C4-2B (cell line): ENCODE results near the gene GLCE.
A peak's percentile ranks its signal among the peaks of the same experiment; 100 is the strongest.

Experiments
- H3K27ac ChIP-seq: fragments of 450-650 bp; 2 replicates; pipeline ENCODE4 v1.5.1; 2017
- ZFX ChIP-seq: fragments of 450-650 bp; IDR thresholded peaks from 2 replicates; pipeline ENCODE4 v1.6.1; 2017
- TF ChIP-seq, protein P1 (sequence below): fragments of 450-650 bp; conservative IDR thresholded peaks from 2 replicates; pipeline ENCODE4 v1.5.1; 2017; ENCODE audit warnings: mild to moderate bottlenecking

The GLCE gene

DNA sequence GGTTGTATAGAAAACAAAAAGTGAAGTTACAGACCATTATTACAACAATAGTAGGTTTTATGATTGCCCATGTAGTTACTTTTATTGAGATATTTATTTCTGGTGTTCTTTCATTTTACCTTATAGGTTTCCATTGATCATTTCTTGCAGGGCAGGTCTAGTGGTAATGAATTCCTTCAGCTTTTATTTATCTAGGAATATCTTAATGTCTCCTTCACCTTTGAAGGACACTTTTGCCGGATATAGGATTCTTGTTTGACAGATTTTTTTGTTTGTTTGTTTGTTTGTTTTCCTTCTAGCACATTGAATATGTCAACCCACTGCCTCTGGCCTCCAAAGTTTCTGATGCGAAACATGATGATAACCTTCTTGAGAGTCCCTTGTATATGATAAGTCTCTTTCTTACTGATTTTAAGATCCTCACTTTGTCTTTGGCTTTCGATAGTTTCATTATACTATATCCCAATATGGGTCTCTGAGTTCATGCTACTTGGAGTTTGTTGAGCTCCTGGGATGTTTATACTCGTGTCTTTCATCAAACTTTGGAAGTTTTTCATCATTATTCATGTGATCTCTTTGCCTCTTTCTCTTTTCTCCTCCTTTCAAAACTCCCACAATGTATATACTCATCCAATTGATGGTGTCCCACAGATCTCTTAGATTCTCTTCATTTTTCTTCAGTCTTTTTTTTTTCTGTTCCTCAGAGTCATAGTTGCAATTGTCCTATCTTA is 62.8 kb downstream of the GLCE start:
- TF ChIP-seq ZFX, result no peak
- TF ChIP-seq, protein P1, sequence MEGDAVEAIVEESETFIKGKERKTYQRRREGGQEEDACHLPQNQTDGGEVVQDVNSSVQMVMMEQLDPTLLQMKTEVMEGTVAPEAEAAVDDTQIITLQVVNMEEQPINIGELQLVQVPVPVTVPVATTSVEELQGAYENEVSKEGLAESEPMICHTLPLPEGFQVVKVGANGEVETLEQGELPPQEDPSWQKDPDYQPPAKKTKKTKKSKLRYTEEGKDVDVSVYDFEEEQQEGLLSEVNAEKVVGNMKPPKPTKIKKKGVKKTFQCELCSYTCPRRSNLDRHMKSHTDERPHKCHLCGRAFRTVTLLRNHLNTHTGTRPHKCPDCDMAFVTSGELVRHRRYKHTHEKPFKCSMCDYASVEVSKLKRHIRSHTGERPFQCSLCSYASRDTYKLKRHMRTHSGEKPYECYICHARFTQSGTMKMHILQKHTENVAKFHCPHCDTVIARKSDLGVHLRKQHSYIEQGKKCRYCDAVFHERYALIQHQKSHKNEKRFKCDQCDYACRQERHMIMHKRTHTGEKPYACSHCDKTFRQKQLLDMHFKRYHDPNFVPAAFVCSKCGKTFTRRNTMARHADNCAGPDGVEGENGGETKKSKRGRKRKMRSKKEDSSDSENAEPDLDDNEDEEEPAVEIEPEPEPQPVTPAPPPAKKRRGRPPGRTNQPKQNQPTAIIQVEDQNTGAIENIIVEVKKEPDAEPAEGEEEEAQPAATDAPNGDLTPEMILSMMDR, result no peak
- H3K27ac ChIP-seq, result no peak overlapping the region

DNA sequence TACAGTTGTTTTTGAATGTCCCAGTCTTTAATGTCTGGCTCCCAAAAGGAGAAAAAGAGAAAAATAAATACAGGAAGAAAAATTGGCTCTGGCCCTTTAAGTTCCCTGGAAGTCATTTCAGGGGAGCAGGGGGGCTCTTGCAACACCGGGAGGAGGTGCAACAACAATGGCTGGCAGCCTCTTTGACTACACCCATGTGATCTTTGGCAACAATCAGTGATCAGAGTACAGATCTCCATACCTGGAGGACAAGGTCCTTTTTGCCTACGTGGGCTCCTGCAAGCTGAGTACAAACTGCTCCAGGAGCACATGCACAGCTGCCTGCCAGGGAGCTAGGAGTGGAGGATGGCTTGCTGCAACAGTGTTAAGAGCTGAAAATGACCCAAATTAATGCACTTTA is 63.9 kb downstream of the GLCE start:
- no peak overlapping the region for H3K27ac ChIP-seq
- TF ChIP-seq, protein P1, result no peak
- no peak for TF ChIP-seq ZFX

DNA sequence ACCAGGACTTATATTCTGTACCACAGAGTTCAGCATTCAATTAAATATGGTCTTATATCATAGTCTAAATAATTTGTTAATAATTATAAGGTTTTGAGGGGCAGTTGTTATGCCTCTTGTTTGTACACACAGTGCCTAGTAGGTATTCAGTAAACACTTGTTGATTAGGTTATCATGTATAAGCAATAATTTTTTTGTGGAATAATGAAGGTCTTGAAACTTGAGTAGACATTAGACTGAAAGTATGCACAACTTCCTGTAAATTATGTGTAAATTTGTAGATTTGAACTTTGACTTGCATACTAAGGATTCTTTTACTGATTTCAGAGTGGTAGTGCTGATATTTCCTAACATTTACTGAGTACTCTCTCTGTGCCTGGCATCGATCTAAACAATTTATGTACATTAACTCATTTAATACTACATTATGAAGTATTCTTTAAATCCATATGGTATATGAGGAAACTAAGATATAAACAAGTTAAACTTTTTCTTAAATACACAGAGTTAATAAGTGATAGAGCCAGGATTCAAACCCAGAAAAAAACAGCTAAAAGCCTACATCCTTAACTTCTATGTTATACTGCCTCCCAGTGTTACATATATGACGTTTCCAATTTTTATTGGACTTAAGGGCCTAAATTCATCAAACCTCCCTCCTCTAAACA is 65.1 kb downstream of the GLCE start:
- no peak overlapping the region for H3K27ac ChIP-seq

DNA sequence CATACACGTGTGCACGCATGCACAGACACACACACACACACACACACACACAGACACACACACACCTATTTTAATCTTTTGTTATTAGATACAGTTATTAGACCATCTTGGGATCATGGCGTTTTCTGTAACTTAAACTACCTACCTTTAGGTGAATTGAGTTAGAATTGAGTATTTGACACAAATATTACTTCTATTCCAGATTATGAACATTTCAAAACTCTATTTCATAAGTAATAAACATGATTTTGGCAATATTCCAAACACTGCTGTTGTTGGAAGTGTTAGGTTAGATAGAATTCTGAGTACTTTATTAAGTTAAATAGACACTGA is 65.6 kb downstream of the GLCE start:
- TF ChIP-seq, protein P1, result peak; percentile 32
- TF ChIP-seq ZFX, result no peak

More for the DNA sequence above, 65.1 kb downstream of the GLCE start:
- TF ChIP-seq ZFX, result no peak
- TF ChIP-seq, protein P1, result peak; percentile 44

DNA sequence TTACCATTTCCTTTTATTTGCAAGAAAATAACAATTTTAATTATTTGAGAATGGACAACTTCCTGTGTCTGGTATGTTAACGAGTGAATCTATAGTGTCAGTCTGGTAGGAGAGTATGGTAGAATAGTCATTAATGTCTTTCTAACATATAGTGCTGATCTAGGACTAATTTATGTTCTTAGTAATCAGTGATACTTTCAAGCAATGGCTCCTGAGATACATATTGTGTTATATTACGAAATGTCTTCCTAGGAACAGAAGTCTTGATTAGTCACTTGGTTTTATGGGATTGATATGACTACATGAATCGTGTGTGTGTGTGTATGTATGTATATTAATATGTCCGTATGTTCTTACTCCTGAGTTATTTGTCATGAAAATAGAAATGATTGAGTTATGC is 71.7 kb downstream of the GLCE start:
- no peak overlapping the region for H3K27ac ChIP-seq
- TF ChIP-seq, protein P1, result no peak
- no peak for TF ChIP-seq ZFX

More for the DNA sequence above, 65.6 kb downstream of the GLCE start:
- H3K27ac ChIP-seq, result no peak overlapping the region

DNA sequence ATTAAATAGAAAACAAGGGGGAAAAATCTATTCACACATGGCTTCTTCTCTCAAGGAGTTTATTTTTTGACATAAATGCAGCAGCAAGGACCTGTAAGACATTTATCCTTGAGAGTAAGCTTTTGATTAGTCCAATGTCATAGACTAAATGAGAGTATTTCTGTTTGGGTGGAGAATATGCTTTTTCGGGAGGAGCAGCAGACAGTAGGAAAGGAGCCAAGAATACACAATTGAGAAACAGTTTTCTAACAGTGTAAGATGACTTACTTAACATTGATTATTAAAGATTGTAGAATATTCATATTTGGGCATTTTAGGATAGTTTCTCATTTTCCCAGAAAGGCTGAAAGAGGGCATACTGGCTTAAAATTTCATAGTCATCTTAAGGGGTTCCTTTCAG is 72.3 kb downstream of the GLCE start:
- no peak overlapping the region for H3K27ac ChIP-seq
- TF ChIP-seq ZFX, result no peak
- TF ChIP-seq, protein P1, result no peak

DNA sequence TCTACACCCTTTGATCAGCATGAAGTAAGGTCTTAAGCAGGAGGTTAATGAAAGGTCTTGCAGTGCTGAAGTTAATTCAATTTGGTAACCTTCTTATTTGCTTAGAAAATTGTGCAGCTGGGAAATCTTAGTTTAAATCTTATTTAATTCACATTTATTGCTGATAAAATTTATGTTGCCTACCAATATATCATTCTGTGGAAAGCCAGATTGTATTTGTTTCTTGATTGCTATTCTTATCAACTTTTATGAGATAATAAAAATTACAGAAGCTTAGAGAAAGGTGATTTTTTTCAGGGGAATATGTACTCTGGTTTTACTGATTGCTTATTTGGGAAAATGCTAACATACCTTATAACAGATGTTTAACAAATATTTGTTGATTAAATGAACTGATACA is 74.2 kb downstream of the GLCE start:
- H3K27ac ChIP-seq, result no peak overlapping the region
- TF ChIP-seq ZFX, result no peak
- TF ChIP-seq, protein P1, result no peak
